Hematopoietic multipotent progenitor cell (in vitro differentiated cells): ENCODE data around the gene BCAP31. TPM values are rescaled to one million over a fixed set of nuclear protein-coding genes. Genes with fewer than 3 reads are reported as not detected.
"Not testable (repeated sequence)": the region's sequence is repeated elsewhere in the genome, so short reads cannot be mapped to it uniquely, and the experiment has no call there.

ENCODE experiments used
- DNase-seq, 3 donors: peaks; one replicate each; pipeline ENCODE4 v3.0.0-alpha.2; 2011 to 2015; ENCODE audit warnings: low read depth in 2 of 3, low spot score in 2 of 3
- total RNA-seq: library from RNA; depleted of rRNA; stranded (reverse); fragments of >200 nt; gene quantifications from one replicate; pipeline ENCODE4 v1.2.3, GENCODE V29; 2012

BCAP31 gene
- total RNA-seq, 1 donor, result 107 TPM

GRCh38 chrX:153696986-153697722, 27.0 kb downstream of the BCAP31 start:
- DNase-seq, result not testable (repeated sequence)

- not testable (repeated sequence) for DNase-seq
Observed at GRCh38 chrX:153696538-153696937, 27.6 kb downstream of the BCAP31 start.

GRCh38 chrX:153696100-153696499, 28.1 kb downstream of the BCAP31 start:
- DNase-seq, result no peak

- no peak for DNase-seq
Observed at GRCh38 chrX:153694687-153695270, 29.4 kb downstream of the BCAP31 start.

GRCh38 chrX:153694256-153694655, 29.9 kb downstream of the BCAP31 start:
- not testable (repeated sequence) for DNase-seq

- DNase-seq, result no peak
Observed at GRCh38 chrX:153693216-153694086, 30.7 kb downstream of the BCAP31 start.

GRCh38 chrX:153692611-153693156, 31.5 kb downstream of the BCAP31 start:
- DNase-seq, result no peak

GRCh38 chrX:153692003-153692402, 32.2 kb downstream of the BCAP31 start:
- no peak for DNase-seq

- not testable (repeated sequence) for DNase-seq
Observed at GRCh38 chrX:153691032-153691827, 33.0 kb downstream of the BCAP31 start.

- DNase-seq, result no peak
Observed at GRCh38 chrX:153690466-153690865, 33.7 kb downstream of the BCAP31 start.

- no peak for DNase-seq
Observed at GRCh38 chrX:153689654-153690465, 34.3 kb downstream of the BCAP31 start.

GRCh38 chrX:153688911-153689590, 35.1 kb downstream of the BCAP31 start:
- no peak for DNase-seq

- no peak for DNase-seq
Observed at GRCh38 chrX:153688506-153688905, 35.7 kb downstream of the BCAP31 start.

GRCh38 chrX:153688071-153688470, 36.1 kb downstream of the BCAP31 start:
- DNase-seq, result no peak

- DNase-seq, result peak in 2 of 3 donors; percentile 31 to 38
Observed at GRCh38 chrX:153687121-153688039, 36.8 kb downstream of the BCAP31 start, which contains the start of gene SLC6A8. Gene SLC6A8 (plus strand): TSS chrX:153687926. CDS start chrX:153688575, 649 bp downstream.

- no peak for DNase-seq
Observed at GRCh38 chrX:153686711-153687110, 37.5 kb downstream of the BCAP31 start.
